CD14-positive monocyte (primary cell): ENCODE data around the gene SFRP5. TPM values are rescaled to one million over a fixed set of nuclear protein-coding genes. Genes with fewer than 3 reads are reported as not detected.

Experiments
- DNase-seq, 3 donors: peaks; one replicate each; pipeline ENCODE4 v3.0.0-alpha.2; 2011 to 2022
- H2AFZ ChIP-seq: 2 replicates; pipeline ENCODE4 v1.6.0; 2012; ENCODE audit warnings: mild to moderate bottlenecking, low read depth, low read length, inconsistent platforms; ENCODE audit not compliant: insufficient read depth, poor library complexity, severe bottlenecking
- H3K27ac ChIP-seq, 2 donors: 1 replicate in 1 of 2; 2 replicates in 1 of 2; pipeline ENCODE4 v1.5.1; 2012 to 2013; ENCODE audit warnings: low read length in 2 of 2, control low read depth in 1 of 2, inconsistent platforms in 1 of 2, low read depth in 1 of 2, mild to moderate bottlenecking in 1 of 2
- H3K27me3 ChIP-seq, 2 donors: one replicate each; pipeline versions ENCODE4 v1.6.0 to v1.6.1; 2011 to 2013; ENCODE audit warnings: low read length in 2 of 2; ENCODE audit not compliant: control insufficient read depth in 2 of 2, insufficient read depth in 2 of 2
- H3K36me3 ChIP-seq, 2 donors: replicated peaks in 1 of 2; 1 replicate in 1 of 2; 2 replicates in 1 of 2; pipeline versions ENCODE4 v1.5.1 to v1.6.1; 2012 to 2013; ENCODE audit warnings: low read length in 2 of 2, control low read depth in 1 of 2, inconsistent platforms in 1 of 2, mild to moderate bottlenecking in 1 of 2; ENCODE audit not compliant: insufficient read depth in 2 of 2, control insufficient read depth in 1 of 2
- H3K4me1 ChIP-seq, 2 donors: 1 replicate in 1 of 2; 2 replicates in 1 of 2; pipeline versions ENCODE4 v1.5.1 to v1.6.1; 2012 to 2013; ENCODE audit warnings: low read length in 2 of 2, control low read depth in 1 of 2, inconsistent platforms in 1 of 2, mild to moderate bottlenecking in 1 of 2, moderate library complexity in 1 of 2; ENCODE audit not compliant: insufficient read depth in 2 of 2, control insufficient read depth in 1 of 2
- H3K4me2 ChIP-seq: replicated peaks from 2 replicates; pipeline ENCODE3; 2012; ENCODE audit warnings: low read length, moderate library complexity, mild to moderate bottlenecking; ENCODE audit not compliant: poor library complexity, severe bottlenecking; ENCODE audit errors: extremely low read depth
- H3K4me3 ChIP-seq, 3 experiments: fragments of 200-600 bp in 1 of 3; sonication (generic) in 1 of 3; replicated peaks in 1 of 3; 1 replicate in 2 of 3; 2 replicates in 1 of 3; pipeline ENCODE4 v1.5.1; 2011 to 2013; ENCODE audit warnings: low read length in 3 of 3, mild to moderate bottlenecking in 3 of 3, control low read depth in 2 of 3, low read depth in 2 of 3, inconsistent platforms in 1 of 3, moderate library complexity in 1 of 3
- H3K79me2 ChIP-seq: 2 replicates; pipeline ENCODE4 v1.6.0; 2012; ENCODE audit warnings: mild to moderate bottlenecking, control low read depth, inconsistent platforms, low read length, moderate library complexity; ENCODE audit not compliant: insufficient read depth
- H3K9ac ChIP-seq: 2 replicates; pipeline ENCODE4 v1.6.0; 2017; ENCODE audit warnings: low read length, mild to moderate bottlenecking; ENCODE audit not compliant: insufficient read depth, poor library complexity, severe bottlenecking
- H3K9me3 ChIP-seq, 2 donors: replicated peaks in 1 of 2; 1 replicate in 1 of 2; 2 replicates in 1 of 2; pipeline versions ENCODE4 v1.5.1 to v1.6.1; 2012 to 2013; ENCODE audit warnings: low read length in 2 of 2, control low read depth in 1 of 2; ENCODE audit not compliant: control insufficient read depth in 1 of 2, insufficient read depth in 1 of 2
- H4K20me1 ChIP-seq: 2 replicates; pipeline ENCODE4 v1.6.0; 2012; ENCODE audit warnings: mild to moderate bottlenecking, low read length, control low read depth, moderate library complexity; ENCODE audit not compliant: insufficient read depth
- H3K27ac Mint-ChIP-seq, 7 donors: one replicate each; pipeline ENCODE4 v1.8.0; 2020; ENCODE audit warnings: mild to moderate bottlenecking in 7 of 7, mixed read lengths in 7 of 7, moderate library complexity in 6 of 7, inconsistent platforms in 2 of 7
- H3K27me3 Mint-ChIP-seq, 3 donors: one replicate each; pipeline ENCODE4 v1.8.0; 2021 to 2022; ENCODE audit warnings: low read depth in 3 of 3, mild to moderate bottlenecking in 3 of 3, mixed read lengths in 3 of 3, moderate library complexity in 3 of 3, inconsistent platforms in 1 of 3
- H3K36me3 Mint-ChIP-seq, 2 donors: one replicate each; pipeline ENCODE4 v1.8.0; 2020; ENCODE audit warnings: mixed read lengths in 2 of 2, inconsistent platforms in 1 of 2, mild to moderate bottlenecking in 1 of 2
- H3K4me1 Mint-ChIP-seq: one replicate; pipeline ENCODE4 v1.8.0; 2020; ENCODE audit warnings: mild to moderate bottlenecking, mixed read lengths
- H3K4me3 Mint-ChIP-seq, 2 donors: one replicate each; pipeline ENCODE4 v1.8.0; 2020; ENCODE audit warnings: mild to moderate bottlenecking in 2 of 2, mixed read lengths in 2 of 2, moderate library complexity in 1 of 2
- H3K9me3 Mint-ChIP-seq, 7 donors: one replicate each; pipeline ENCODE4 v1.8.0; 2020 to 2022; ENCODE audit warnings: mixed read lengths in 7 of 7, mild to moderate bottlenecking in 6 of 7, moderate library complexity in 6 of 7, inconsistent platforms in 2 of 7
- WGBS: methylation state at CpG from one replicate; pipeline ENCODE4 v1.1.5; 2013; ENCODE audit warnings: missing lambda C conversion rate; ENCODE audit not compliant: insufficient coverage; 5-methylcytosine and 5-hydroxymethylcytosine counted together
- intact Hi-C, 2 donors: fragments of 100-400 bp; cut with micrococcal nuclease; formaldehyde crosslinking; loops; one replicate each; pipeline versions ENCODE4 v1.15.0 to v1.15.1; 2023
- polyA plus RNA-seq, 3 donors: library from polyadenylated mRNA; depleted of rRNA in 1 of 3; unstranded in 2 of 3; stranded (reverse) in 1 of 3; fragments of 300-500 nt in 2 of 3; fragments of >200 nt in 1 of 3; fragmentation: Illumina TruSeq in 2 of 3; gene quantifications; 1 replicate in 2 of 3; 2 replicates in 1 of 3; pipeline ENCODE4 v1.2.3, GENCODE V29; 2012 to 2021
- TF ChIP-seq, protein P1 (sequence below): fragments of 200-600 bp; IDR thresholded peaks from one replicate; pipeline ENCODE4 v1.8.0; 2022; ENCODE audit warnings: antibody characterized with exemption, mild to moderate bottlenecking

Gene SFRP5
- polyA plus RNA-seq, 3 donors, result not detected

DNA sequence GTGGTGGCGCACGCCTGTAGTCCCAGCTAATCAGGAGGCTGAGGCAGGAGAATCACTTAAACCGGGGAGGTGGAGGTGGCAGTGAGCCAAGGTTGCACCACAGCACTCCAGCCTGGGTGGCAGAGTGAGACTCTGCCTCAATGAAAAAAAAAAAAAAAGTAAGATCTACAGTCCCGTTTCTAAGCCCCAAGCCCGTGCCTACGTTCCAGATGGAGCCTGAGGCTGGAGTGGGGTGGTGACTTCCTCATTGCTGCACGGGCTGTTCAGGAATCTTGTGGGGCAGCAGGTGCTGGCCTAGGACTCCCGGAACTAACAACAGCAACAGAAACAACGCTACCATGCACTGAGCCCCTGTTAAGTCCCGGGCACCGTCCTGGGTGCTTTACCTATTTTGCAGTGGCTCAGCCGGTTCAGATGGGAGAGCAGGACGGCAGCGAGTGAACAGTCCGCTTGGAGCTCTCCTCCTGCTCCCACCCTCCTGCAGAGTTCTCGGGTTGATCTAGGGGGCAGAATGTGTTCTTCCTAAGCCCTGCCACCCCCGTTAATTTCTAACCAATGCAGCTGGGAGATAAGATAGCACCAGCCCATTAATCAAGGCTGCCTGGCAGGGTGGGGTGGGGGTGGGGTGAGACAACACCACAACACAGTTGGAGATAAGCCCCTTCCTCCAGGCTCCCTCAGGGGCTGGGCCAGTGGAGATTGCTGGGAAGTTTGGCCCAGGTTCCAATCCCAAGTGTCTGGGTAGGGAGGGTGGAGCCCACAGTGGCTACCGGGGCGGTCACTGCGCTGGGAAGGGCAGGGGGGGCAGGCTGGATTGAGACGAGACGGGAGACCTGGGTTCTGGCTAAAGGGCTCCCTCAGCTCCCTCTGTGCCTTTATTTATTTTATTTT is 17.0 kb upstream of the SFRP5 start:
- Histone ChIP-seq H3K27ac (no peak overlapping the region), H3K4me1 (no peaks in the 10 kb centered on the region), H3K9ac (no peak overlapping the region), H3K9me3 (no peaks in the 10 kb centered on the region), H4K20me1 (no peaks in the 10 kb centered on the region), H3K36me3 (no peaks in the 10 kb centered on the region), H3K27me3 (peaks cover 0 to 8% of the 10 kb centered on the region in 2 donors), H3K4me3 (no peak overlapping the region), H3K79me2 (no peaks in the 10 kb centered on the region), H2AFZ (no peak overlapping the region), H3K4me2 (no peak overlapping the region)
- peak overlapping the region in 1 of 2 donors; percentile 35 for H3K4me3 Mint-ChIP-seq
- intact Hi-C loops, result no loop called here
- H3K27me3 Mint-ChIP-seq, result peaks cover 14 to 41% (median 35%) of the 10 kb centered on the region in 3 donors
- TF ChIP-seq, protein P1, sequence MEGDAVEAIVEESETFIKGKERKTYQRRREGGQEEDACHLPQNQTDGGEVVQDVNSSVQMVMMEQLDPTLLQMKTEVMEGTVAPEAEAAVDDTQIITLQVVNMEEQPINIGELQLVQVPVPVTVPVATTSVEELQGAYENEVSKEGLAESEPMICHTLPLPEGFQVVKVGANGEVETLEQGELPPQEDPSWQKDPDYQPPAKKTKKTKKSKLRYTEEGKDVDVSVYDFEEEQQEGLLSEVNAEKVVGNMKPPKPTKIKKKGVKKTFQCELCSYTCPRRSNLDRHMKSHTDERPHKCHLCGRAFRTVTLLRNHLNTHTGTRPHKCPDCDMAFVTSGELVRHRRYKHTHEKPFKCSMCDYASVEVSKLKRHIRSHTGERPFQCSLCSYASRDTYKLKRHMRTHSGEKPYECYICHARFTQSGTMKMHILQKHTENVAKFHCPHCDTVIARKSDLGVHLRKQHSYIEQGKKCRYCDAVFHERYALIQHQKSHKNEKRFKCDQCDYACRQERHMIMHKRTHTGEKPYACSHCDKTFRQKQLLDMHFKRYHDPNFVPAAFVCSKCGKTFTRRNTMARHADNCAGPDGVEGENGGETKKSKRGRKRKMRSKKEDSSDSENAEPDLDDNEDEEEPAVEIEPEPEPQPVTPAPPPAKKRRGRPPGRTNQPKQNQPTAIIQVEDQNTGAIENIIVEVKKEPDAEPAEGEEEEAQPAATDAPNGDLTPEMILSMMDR, result no peak
- H3K4me1 Mint-ChIP-seq, result peaks cover 3% of the 10 kb centered on the region
- no peak overlapping the region for H3K27ac Mint-ChIP-seq
- WGBS, result 7% methylated on average over 8 of the region's 22 CpGs
- no peak for DNase-seq
- H3K36me3 Mint-ChIP-seq, result no peaks in the 10 kb centered on the region
- no peaks in the 10 kb centered on the region for H3K9me3 Mint-ChIP-seq

DNA sequence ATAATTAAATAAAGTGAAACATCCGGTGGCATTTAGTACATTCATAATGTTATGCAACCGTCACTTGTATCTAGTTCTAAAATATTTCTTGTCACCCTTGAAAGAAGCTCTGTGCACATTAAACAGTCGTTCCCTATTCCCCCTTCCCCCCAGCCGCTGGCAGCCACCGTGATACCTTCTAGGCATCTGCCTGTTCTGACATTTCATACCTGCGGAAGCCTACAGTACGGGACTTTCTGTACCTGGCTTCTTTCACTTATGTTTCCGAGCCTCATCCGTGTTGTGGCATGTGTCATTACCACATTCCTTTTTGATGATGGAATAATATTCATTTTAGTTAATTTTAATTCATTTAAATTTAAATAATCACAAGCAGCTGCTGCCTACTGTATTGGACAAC is 13.9 kb upstream of the SFRP5 start:
- H3K9me3 Mint-ChIP-seq, result no peaks in the 10 kb centered on the region
- no peak overlapping the region for H3K4me3 Mint-ChIP-seq
- no peak overlapping the region for H3K27ac Mint-ChIP-seq
- no peaks in the 10 kb centered on the region for H4K20me1 ChIP-seq
- H3K36me3 ChIP-seq, result no peaks in the 10 kb centered on the region
- TF ChIP-seq, protein P1, result no peak
- no peaks in the 10 kb centered on the region for H3K79me2 ChIP-seq
- H3K27me3 ChIP-seq, result peaks cover 0 to 8% of the 10 kb centered on the region in 2 donors
- intact Hi-C loops, result no loop called here
- no peaks in the 10 kb centered on the region for H3K4me1 ChIP-seq
- H3K4me2 ChIP-seq, result no peak overlapping the region
- no peaks in the 10 kb centered on the region for H3K36me3 Mint-ChIP-seq
- H3K27ac ChIP-seq, result no peak overlapping the region
- peaks cover 10 to 36% (median 35%) of the 10 kb centered on the region in 3 donors for H3K27me3 Mint-ChIP-seq
- H3K9ac ChIP-seq, result no peak overlapping the region
- WGBS, result 85% methylated on average over 5 of the region's 9 CpGs
- peaks cover 3% of the 10 kb centered on the region for H3K4me1 Mint-ChIP-seq
- no peaks in the 10 kb centered on the region for H3K9me3 ChIP-seq
- no peak for DNase-seq
- no peak overlapping the region for H3K4me3 ChIP-seq
- H2AFZ ChIP-seq, result no peak overlapping the region
